Measurements from ENCODE around the gene FCHSD1. TPM values are rescaled to one million over a fixed set of nuclear protein-coding genes. Genes with fewer than 3 reads are reported as not detected.

FCHSD1 gene
- total and polyA plus RNA-seq, 10 of the 15 experiments (the other 5 are each of a cell fraction or from before 2014, with no cell fraction given) = 0.97 to 22.8 (median 10.7) TPM

GRCh38 chr5:141618804-141619554 lies 32.2 kb downstream of the FCHSD1 start, which contains the start of gene DIAPH1 (continued):
- TF ChIP-seq CTCF (IDR thresholded peaks at IDR 0.05 in 2 of 3, conservative IDR thresholded peaks at IDR 0.05 in 1 of 3; ENCODE audit: control insufficient read depth in 2 of 3, extremely low read depth in 1 of 3, insufficient read depth in 1 of 3, low read depth in 3 of 3, low read length in 3 of 3) = peak; percentile 95 to 99 (median 96); a peak in 5 of 6 replicates
- no peak for TF ChIP-seq SMAD5 (IDR thresholded peaks at IDR 0.05; ENCODE audit: low read depth)
- TF ChIP-seq SUZ12 (IDR thresholded peaks at IDR 0.05; ENCODE audit: unreplicated experiment) = no peak
- no peak for TF ChIP-seq PAX8 (IDR thresholded peaks at IDR 0.05)
- peak; percentile 86 for TF ChIP-seq FOXM1 (IDR thresholded peaks at IDR 0.05; ENCODE audit: low read depth, low read length)
- TF ChIP-seq ZNF274 (IDR thresholded peaks at IDR 0.05; ENCODE audit: insufficient read depth, insufficient read length) = no peak
- peak; percentile 97 for TF ChIP-seq KLF5 (IDR thresholded peaks at IDR 0.05; ENCODE audit: partially characterized antibody)
- no peak for TF ChIP-seq EZH2 (IDR thresholded peaks at IDR 0.05; ENCODE audit: borderline replicate concordance, control insufficient read depth, low read depth, low read length)
- no peak; a peak in 1 of 4 replicates for TF ChIP-seq IKZF2 (IDR thresholded peaks at IDR 0.05)
- TF ChIP-seq ZBTB4 (CRISPR knock-in tag; IDR thresholded peaks at IDR 0.05) = no peak
- TF ChIP-seq TARDBP (IDR thresholded peaks at IDR 0.05; ENCODE audit: borderline replicate concordance) = 0 out of 2 replicates have a peak, but pooled peaks have one; percentile 78
- TF ChIP-seq FOS (IDR thresholded peaks at IDR 0.05; ENCODE audit: borderline replicate concordance, extremely low read depth, insufficient read length) = no peak
- TF ChIP-seq NFIC (IDR thresholded peaks at IDR 0.05; ENCODE audit: low read depth, low read length) = no peak
- peak; percentile 45; the same call in 1 of the 2 replicates for TF ChIP-seq NFYB (IDR thresholded peaks at IDR 0.05; ENCODE audit: insufficient read depth, low read depth, low read length)
- peak; percentile 85 for TF ChIP-seq CREB1 (IDR thresholded peaks at IDR 0.05; ENCODE audit: low read depth)
- TF ChIP-seq RELB (IDR thresholded peaks at IDR 0.05; ENCODE audit: low read depth) = peak; percentile 61; the same call in 1 of the 2 replicates
- TF ChIP-seq MYC (IDR thresholded peaks at IDR 0.05; ENCODE audit: insufficient read depth, insufficient read length, insufficient replicate concordance, low read length, severe bottlenecking) = peak; percentile 95
- TF ChIP-seq ZNF384 (IDR thresholded peaks at IDR 0.05; ENCODE audit: borderline replicate concordance, low read depth, low read length) = no peak
- peak; percentile 71; the same call in 1 of the 2 replicates for TF ChIP-seq IRF4 (IDR thresholded peaks at IDR 0.05; ENCODE audit: low read depth, low read length)
- TF ChIP-seq SUPT20H (IDR thresholded peaks at IDR 0.05; ENCODE audit: borderline replicate concordance, control insufficient read depth, low read depth, low read length) = no peak
- TF ChIP-seq FOXK2 (IDR thresholded peaks at IDR 0.05) = peak; percentile 94
- TF ChIP-seq POU2F2 (IDR thresholded peaks at IDR 0.05; ENCODE audit: borderline replicate concordance, low read depth, low read length) = peak; percentile 97
- no peak for TF ChIP-seq ZZZ3 (IDR thresholded peaks at IDR 0.05; ENCODE audit: control insufficient read depth, insufficient read length, low read depth)
